ENCODE data around the gene ANKRD52.
"Not testable (repeated sequence)": the region's sequence is repeated elsewhere in the genome, so short reads cannot be mapped to it uniquely, and the experiment has no call there.

ANKRD52 gene

DNA sequence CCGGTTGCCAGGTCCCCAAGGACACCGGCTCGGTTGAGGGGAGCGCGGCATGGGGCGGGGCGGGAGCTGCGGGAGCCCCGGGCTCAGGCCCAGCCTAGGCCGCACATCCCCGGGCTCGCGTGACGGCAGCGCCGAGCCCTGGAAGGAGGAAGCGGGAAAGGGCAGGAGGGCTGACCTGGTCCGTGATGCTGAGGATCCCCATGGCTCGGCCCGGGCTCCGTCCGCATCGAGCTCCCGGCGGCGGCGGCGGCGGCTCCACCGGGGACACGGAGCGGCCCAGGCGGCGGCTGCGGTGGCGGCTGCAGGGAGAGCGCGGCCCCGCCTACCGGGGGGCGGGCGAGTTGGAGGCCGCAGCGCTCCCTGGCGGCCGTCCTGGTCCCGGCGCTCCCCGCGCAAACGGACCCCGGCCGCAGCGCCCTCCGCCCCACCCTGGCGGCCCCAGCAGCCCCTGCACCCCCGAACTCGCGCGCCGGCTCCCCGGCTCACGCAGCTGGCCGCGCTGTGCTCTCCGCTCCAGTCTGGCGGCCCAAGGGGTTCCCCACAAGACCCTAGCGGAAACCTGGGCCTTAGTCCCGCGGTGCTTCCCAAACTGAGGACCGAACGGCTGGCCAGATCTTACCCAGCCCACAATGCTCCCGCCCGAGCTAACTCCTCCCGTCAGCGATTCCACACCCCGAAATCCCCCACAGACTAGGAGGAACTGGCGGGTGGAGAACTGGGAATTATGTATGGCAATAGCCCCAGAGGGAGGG is at the start of gene ANKRD52:
Gene ANKRD52 (minus strand): TSS at position 317 of the 752 bp plus-strand sequence. CDS start 115 bp downstream, at position 202.
- DNase-seq (ENCODE audit: low read depth), result peak; percentile 83

DNA sequence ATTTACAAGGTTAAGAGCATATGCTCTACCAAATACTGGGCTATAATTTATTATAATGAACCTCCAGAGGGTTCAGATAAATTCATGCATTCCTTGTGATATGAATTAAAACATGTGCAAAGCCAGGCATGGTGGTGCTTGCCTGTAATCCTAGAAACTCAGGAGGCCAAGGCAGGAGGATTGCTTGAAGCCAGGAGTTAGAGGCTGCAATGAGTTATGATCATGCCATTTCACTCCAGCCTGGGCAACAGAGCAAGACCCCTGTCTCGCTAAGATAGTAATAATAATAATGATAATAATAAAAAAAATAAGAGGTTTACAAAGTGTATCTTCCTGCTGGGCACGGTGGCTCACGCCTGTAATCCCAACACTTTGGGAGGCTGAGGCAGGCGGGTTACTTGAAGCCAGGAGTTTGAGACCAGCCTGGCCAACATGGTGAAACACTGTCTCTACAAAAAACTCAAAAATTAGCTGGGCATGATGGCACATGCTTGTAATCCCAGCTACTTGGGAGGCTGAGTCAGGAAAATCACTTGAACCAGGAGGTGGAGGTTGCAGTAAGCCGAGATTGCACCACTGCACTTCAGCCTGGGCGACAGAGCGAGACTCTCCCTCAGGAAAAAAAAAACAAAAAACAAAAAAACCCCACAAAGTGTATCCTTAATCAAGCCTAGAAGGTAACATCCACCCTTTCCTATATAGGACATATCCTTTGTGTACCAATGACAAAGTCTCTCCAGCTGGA is 49.2 kb upstream of the ANKRD52 start:
- no peak for DNase-seq (ENCODE audit: low read depth)

DNA sequence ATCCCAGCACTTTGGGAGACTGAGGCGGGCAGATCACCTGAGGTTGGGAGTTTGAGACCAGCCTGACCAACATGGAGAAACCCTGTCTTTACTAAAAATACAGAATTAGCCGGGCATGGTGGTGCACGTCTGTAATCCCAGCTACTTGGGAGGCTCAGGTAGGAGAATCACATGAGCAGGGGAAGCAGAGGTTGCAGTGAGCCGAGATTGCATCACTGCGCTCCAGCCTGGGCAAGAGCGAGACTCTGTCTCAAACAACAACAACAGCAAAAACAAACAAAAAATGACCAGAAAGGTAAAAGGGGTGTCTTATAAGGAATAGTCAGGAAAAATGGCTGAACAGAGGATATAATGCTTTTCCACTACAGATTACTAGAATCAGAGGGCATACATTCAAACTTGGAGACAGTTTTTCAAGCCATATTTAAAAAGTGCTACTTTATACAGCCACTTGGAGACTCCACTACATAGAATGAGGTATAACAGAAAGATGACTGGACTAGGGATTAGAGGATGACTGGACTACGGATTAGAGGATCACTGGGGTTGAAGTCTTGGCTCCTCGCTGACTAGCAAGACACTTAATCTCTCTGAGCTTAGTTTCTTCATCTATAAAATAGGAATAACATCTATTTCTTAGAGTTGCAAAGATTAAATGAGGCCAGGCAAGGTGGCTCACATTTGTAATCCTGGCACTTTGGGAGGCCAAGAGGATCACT is 46.8 kb upstream of the ANKRD52 start:
- DNase-seq (ENCODE audit: low read depth), result no peak

DNA sequence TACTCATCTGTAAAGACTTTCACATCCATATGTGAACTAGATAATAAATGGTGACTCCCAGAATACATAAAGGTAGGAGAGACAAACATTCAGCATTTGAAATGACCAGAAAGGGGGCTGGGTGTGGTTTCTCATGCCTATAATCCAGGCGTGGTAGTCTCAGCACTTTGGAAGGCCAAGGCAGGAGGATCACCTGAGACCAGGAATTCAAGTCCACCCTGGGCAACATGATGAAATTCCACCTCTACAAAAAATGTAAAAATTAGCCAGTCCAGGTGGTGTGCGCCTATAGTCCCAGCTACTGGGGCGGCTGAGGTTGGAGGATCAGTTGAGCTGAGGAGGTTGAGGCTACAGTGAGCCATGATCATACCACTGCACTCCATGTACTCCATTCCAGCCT is 46.1 kb upstream of the ANKRD52 start:
- DNase-seq (ENCODE audit: low read depth), result no peak

DNA sequence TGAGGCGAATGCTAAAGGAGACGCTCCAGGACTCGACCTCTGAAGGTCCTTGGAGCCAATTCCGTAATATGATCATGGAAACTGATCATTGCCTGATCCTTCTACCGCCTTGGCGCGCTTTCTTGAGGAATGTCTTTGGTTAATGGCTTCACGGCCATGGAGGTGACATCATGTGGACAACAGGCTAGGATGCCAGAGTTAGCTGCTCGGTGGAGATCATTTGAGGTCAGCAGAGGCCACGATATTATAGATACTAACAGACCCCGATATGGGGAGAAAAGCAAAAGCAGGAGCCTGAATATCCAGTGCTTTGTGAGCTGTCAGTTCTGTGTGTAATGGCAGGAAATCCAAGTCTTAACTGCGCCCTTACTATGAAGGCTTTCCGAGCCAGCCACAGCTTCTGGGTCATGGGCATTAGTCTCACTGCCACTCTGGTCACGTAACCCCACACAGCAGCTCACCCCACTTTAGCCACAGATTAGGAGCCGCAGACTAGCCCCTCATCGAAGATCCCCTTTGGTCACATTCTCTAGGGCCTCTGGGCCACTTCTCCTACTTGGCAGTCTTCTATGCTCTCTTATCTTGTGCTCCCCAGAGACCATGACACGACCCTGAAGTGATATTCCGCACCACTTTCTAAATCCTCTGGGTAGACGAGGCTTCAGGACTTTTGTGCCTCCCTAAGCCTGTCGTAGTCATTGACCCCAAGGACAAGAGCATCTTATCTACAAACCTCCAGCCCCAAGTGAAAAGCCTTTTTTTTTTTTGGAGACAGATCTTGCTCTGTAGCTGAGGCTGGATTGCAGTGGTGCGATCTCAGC is 42.7 kb upstream of the ANKRD52 start:
- no peak for DNase-seq (ENCODE audit: low read depth)

DNA sequence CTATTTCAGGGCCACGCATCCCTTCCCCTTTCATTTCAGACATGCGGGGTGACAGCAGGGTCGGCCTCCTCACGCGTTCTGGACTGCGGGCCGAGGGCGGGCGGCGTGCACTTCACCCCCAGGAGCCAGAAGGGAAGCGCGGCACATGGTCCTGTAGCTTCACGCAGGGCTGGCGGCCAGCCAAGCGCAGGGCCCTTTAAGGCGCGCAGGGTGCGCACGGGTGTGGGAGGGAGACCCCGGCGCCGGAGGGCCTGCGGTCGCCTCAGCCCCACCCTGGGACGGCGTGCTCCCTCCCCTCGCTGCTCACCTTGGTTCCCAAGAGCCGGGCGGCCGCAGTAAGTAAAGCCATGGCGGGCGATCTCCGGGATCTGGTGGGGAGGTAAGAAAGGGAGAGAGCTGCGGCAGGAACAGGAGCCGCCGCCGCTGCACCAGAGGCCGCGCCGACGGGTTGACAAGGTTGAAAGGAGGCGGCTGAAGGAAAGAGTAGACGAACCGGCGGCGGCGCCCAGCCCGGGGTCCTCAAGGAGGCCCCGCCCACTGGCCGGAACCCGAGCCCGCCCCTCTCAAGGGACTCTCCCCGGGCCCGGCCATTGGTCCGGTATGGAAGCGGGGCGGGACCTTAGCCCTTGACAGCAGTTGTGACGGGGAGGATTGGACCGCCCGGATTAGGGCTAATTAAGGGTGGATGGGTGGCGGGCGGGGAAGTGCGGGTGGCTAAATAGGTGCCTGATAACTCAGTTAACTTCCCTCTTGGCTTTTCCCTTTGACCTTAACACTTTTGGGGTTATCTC is 41.9 kb upstream of the ANKRD52 start, which contains the start of gene CS:
Gene CS (minus strand): TSS at position 478 of the 791 bp plus-strand sequence. CDS start 129 bp downstream, at position 349.
- peak; percentile 98 for DNase-seq (ENCODE audit: low read depth)

DNA sequence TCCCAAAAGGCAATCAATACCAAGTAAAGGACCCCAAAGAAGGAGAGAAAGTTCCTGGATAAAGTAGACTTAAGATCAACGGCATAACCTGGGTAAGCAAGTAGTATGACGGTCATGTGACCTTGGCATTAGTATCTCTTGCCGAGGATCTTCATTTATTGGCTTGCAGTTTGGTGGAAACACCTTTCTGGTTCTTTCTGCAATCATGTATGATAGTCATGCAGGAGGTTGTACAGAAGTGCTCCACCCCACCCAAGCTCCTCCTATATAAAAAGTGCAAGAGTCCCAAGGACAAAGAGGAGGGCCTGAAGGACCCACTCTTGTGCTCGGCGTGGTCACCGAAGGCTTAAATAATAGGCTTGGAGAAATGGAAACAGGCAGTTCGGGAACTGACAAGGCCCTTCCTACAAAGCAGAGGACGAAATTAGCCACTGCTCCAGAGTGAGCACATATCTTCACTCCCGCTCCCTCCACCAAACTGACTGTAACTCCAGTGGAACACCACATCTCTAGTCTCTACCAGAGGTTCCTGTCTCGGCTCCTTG is 41.2 kb upstream of the ANKRD52 start:
- no peak for DNase-seq (ENCODE audit: low read depth)

DNA sequence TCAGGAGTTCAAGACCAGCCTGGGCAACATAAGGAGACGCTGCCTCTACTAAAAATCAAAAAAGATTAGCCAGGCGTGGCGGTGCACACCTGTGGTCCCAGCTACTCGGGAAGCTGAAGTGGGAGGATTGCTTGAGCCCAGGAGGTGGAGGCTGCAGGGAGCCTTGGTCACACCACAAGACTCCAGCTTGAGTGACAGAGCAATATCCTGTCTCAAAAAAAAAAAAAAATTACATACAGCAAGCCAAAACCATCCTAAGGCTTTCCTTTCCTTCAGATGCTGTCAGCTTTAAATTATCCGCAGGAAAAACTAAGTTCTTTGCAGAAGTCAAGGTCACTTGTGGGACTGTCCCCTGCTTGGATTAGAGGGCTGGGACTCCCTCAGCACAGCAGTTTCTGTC is 40.6 kb upstream of the ANKRD52 start:
- no peak for DNase-seq (ENCODE audit: low read depth)

DNA sequence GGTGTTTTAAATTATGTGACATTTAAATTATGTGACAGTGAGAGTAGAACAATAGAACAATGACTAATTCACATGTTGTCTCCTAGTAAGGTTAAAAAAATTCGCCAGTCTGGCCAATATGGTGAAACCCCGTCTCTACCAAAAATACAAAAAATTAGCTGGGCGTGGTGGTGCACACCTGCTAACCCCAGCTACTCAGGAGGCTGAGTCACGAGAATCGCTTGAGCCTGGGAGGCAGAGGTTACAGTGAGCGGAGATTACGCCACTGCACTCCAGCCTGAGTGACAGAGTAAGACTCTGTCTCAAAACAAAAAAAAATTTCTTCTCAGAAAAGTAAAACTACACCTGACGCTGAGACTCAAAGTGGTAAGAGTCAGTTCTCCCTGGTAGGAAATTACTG is 39.2 kb upstream of the ANKRD52 start:
- DNase-seq (ENCODE audit: low read depth), result no peak

DNA sequence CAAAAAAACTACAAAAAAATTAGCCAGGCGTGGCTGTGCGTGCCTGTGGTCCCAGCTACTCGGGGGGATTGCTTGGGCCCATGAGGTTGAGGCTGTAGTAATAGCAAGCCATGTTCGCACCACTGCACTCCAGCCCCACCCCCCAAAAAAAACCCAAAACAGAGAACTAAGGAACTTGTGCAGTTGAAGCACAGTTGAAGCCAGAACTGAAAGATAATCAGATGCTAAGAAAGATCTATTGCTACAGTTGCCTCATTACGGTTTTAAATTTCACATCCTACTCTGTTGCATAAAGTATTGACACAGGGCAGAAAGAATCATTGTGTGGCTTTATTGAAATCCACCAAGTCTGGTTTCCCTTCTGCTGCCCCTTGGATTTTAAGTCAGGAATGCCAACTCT is 38.1 kb upstream of the ANKRD52 start:
- DNase-seq (ENCODE audit: low read depth), result no peak

DNA sequence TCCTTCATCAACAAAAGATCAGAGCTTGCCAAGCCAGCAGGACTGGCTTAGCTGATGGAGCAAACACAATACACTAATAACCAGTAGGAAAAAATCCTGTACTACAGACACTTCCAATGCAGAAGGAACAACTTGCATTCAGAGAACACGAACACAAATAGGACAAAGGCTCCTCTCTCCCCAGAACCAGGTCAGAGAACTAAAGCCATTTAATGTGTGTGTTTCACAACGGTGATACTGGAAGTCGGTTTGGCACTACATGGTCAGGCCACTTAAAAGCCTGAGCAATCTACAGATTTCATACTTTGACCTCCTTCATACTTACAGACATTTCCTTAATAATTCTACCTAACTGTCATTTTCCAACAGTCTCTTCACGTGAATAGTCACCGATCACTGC is 35.6 kb upstream of the ANKRD52 start:
- no peak for DNase-seq (ENCODE audit: low read depth)

DNA sequence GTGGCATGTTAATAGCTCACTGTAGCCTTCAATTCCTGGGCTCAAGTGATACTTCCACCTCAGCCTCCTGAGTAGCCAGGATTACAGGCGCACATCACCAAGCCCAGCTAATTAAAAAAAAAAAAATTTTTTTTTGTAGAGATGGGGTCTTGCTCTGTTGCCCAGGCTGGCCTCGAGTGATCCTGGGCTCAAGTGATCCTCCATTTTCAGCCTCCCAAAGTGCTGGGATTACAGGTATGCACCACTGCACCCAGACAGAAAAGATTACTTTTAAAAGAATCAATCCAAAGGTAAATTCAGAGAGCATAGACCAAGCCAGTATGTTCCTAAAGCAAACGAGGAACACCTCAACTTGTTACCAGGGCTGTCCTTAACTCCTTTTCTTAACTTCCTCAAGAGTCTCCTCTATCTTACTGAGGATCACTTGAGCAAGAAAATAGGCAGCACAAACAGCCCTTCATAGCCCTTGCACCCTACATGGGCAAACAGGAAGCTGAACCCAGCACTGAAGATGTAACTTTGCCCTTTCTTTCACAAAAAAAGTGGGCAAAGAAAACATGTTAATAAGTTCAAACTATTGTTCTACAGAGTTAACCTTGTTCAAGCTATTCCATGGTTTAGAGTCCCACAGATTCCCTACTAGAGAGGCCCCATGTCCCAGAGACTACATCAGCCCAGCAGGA is 30.7 kb upstream of the ANKRD52 start:
- DNase-seq (ENCODE audit: low read depth), result no peak

DNA sequence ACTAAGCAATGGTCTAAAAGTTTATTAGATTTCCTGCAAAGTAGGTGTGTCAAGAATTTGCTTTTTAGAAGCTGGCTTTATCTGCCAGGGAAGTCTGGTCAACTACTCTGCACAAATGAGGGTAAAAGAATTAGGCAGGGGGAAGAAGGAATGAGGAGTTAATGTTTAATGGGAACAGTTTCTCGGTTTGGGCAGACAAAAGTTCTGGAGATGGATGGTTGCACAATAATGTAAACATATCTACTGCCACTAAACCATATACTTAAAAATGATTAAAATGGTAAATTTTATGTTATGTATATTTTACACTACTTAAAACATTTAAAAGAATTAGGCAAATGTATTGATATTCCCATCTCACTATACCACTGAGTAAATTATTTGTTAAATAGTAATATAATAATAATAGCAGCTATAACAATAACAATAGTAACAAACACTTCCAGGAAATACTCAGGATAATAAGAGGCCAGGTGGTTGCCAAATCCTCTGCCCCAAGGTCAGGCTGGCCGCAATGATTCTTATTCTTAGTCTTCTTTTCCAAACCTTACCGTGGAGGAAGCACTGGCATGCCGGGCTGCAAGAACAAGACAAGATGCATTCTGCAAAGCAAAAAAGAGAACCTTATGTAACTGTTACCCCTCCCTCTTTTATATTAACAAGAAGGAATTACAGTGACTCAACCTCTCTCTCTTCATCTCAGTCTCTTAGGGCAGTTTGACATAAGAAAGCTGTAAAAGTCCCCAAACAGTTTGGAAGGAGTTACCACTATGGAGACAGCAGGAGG is 28.1 kb upstream of the ANKRD52 start:
- no peak for DNase-seq (ENCODE audit: low read depth)

DNA sequence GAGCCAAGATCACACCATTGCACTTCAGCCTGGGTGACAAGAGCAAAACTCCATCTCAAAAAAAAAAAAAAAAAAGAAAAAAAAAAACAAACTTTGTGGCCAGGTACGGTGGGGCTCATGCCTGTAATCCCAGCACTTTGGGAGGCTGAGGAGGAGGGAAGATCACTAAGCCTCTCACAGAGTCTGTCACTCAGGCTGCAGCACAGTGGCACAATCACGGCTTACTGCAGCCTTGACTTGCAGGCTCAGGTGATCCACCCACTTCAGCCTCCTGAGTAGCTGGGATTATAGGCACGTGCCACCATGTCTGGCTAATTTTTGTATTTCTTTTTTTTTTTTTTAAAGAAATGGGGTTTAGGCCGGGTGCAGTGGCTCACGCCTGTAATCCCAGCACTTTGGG is 26.1 kb upstream of the ANKRD52 start:
- DNase-seq (ENCODE audit: low read depth), result not testable (repeated sequence)

DNA sequence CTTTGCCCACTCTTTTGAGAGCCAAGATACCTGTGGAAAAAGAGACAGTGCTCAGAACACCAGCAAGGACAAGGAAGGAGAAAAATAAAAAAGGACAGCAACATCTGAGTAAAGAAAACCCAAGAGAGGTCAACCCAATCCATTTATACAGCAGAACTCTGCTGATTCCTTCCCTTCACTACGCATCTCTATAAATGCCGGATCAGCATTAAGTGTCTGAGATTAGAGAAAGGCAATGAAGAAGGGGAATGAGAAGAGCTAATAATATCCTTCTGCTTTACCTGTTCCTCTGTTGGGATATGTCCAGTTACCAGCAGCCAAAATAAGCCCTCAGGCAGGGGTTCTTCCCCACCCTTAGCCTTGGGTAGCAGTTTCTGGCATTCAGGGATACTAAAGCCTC is 24.4 kb upstream of the ANKRD52 start:
- DNase-seq (ENCODE audit: low read depth), result no peak

DNA sequence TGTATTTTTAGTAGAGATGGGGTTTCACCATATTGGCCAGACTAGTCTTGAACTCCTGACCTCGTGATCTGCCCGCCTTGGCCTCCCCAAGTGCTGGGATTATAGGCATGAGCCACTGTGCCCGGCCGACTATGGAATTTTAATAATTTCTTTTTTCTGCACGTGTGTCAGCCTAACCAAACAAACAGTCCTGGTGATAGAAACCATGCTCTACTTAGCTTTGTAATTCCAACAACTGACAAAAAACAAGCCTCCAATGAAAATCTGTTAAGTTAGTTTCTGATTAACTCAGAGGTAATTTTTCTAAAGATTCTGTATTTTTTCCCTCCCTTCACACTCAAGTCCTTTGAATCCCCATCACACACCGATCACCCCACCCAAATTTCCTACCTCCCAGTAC is 23.8 kb upstream of the ANKRD52 start:
- DNase-seq (ENCODE audit: low read depth), result no peak

DNA sequence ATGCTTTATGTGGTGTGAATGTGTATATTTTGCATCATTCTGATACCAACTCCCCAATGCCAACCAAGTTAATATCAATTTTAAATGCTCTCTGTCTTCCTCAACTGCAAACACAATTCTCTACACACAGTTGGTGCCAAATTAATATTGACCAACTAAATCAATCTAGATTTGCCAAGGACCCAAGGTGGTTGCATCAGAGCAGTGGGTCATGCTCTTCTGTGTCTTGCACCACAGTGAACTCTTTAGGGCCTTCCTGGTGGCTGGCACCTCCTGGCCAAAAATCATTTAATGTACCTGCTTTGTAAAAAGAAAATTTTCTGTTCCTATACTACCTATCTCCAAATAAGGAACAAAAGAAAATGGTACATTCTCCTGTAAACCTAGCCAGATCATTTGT is 22.7 kb upstream of the ANKRD52 start:
- no peak for DNase-seq (ENCODE audit: low read depth)

DNA sequence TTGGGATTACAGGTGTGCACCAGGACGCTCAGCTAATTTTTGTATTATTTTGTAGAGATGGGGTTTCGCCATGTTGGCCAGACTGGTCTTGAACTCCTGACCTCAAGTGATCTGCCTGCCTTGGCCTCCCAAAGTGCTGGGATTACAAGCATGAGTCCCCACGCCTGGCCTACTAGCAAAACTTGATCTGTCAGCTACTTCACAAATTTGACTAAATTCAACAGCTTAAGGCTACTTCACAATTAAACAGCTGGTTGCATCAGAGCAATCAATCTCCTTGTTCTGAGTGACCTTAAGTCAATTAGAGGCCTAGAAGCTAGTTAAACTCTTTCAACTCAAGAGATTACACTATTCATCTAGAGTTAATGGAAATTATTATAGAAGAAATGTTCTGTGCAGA is 20.7 kb upstream of the ANKRD52 start:
- no peak for DNase-seq (ENCODE audit: low read depth)

DNA sequence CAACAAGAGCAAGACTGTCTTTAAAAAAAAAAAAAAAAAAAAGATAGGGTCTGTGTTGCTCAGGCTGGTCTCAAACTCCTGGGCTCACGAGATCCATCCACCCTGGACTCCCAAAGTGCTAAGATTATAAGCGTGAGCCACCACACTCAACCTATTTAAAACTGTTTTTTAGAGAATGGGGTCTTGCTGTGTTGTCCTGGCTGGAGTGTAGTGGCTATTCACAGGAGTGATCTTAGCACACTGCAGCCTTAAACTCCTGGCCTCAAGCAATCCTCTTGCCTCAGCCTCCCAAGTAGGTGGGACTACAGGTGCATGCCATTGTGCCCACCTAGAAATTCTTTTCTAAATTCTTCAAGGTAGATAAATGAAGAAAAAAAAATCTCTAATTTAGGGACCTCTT is 16.1 kb upstream of the ANKRD52 start:
- DNase-seq (ENCODE audit: low read depth), result no peak

All from activated T-cell treated with anti-CD3 and anti-CD28 coated beads for 48 hours (primary cell).